ENCODE data around the gene ZAR1L. TPM values are rescaled to one million over a fixed set of nuclear protein-coding genes. Genes with fewer than 3 reads are reported as not detected.
"Not testable (repeated sequence)": the region's sequence is repeated elsewhere in the genome, so short reads cannot be mapped to it uniquely, and the experiment has no call there.

The ZAR1L gene
- total and polyA plus RNA-seq, 2 experiments from 2014 or later = 0.31 to 0.56 TPM

- TF ChIP-seq REST (IDR thresholded peaks at IDR 0.05; ENCODE audit: unreplicated experiment) = no peak
- TF ChIP-seq ZNF331 (CRISPR knock-in tag; IDR thresholded peaks at IDR 0.05; ENCODE audit: low read depth) = no peak
- no peak for TF ChIP-seq ZNF114 (CRISPR knock-in tag; IDR thresholded peaks at IDR 0.05)
- TF ChIP-seq POLR2AphosphoS5 (IDR thresholded peaks at IDR 0.05; ENCODE audit: low read depth) = no peak
- TF ChIP-seq ETS1 (IDR thresholded peaks at IDR 0.05) = no peak
- no peak for TF ChIP-seq NANOG (IDR thresholded peaks at IDR 0.05; ENCODE audit: borderline replicate concordance)
- no peak for TF ChIP-seq EZH2 (IDR thresholded peaks at IDR 0.05; ENCODE audit: low read depth, unreplicated experiment)
- TF ChIP-seq STAT1 (IDR thresholded peaks at IDR 0.05; ENCODE audit: unreplicated experiment) = no peak
These were observed 38.9 kb upstream of the ZAR1L start (continued) for GRCh38 chr13:32354040-32354439.

- not testable (repeated sequence) for H3K27me3 Mint-ChIP-seq (ENCODE audit: insufficient read depth, low read depth, poor library complexity); H2AFZ ChIP-seq; H3K4me2 ChIP-seq; H3K27me3 ChIP-seq (ENCODE audit: insufficient read depth); H3K36me3 ChIP-seq (ENCODE audit: insufficient read depth); H3K4me3 Mint-ChIP-seq; H3K27ac ChIP-seq (ENCODE audit: low read depth); H3K4me3 ChIP-seq; H3K4me1 Mint-ChIP-seq; H3K4me1 ChIP-seq (ENCODE audit: insufficient read depth); H3K9me3 Mint-ChIP-seq; H3F3A ChIP-seq (replicated peaks; ENCODE audit: low read depth); H4K20me1 ChIP-seq (replicated peaks; ENCODE audit: insufficient read depth); H3K79me2 ChIP-seq (replicated peaks; ENCODE audit: insufficient read depth); H3K9me2 ChIP-seq (ENCODE audit: insufficient read depth); H3K27ac Mint-ChIP-seq; ATAC-seq; DNase-seq (ENCODE audit: low spot score)
- peaks cover 39% of the 10 kb centered on the region for H3K36me3 Mint-ChIP-seq (ENCODE audit: low read depth)
These were observed 35.8 kb upstream of the ZAR1L start for GRCh38 chr13:32350839-32351441.

- Histone ChIP-seq H3K4me3 (no peak overlapping the region), H3K9me2 (ENCODE audit: insufficient read depth) (no peaks in the 10 kb centered on the region), H4K20me1 (replicated peaks; ENCODE audit: insufficient read depth) (no peaks in the 10 kb centered on the region), H3K27me3 (ENCODE audit: insufficient read depth) (no peaks in the 10 kb centered on the region), H3K27ac (ENCODE audit: low read depth) (no peak overlapping the region), H3K79me2 (replicated peaks; ENCODE audit: insufficient read depth) (no peaks in the 10 kb centered on the region), H2AFZ (no peak overlapping the region), H3K36me3 (ENCODE audit: insufficient read depth) (peaks cover 7% of the 10 kb centered on the region; the same call in 1 of the 2 replicates), H3F3A (replicated peaks; ENCODE audit: low read depth) (no peaks in the 10 kb centered on the region), H3K4me1 (ENCODE audit: insufficient read depth) (no peaks in the 10 kb centered on the region), H3K4me2 (no peak overlapping the region)
- DNase-seq (ENCODE audit: low spot score) (no peak), ATAC-seq (no peak)
- Mint-ChIP-seq H3K36me3 (ENCODE audit: low read depth) (peaks cover 35% of the 10 kb centered on the region), H3K4me1 (peaks cover 5% of the 10 kb centered on the region; the same call in 2 of the 3 replicates), H3K9me3 (no peaks in the 10 kb centered on the region; the same call in 2 of the 3 replicates), H3K4me3 (no peak overlapping the region), H3K27me3 (ENCODE audit: insufficient read depth, low read depth, poor library complexity) (no peaks in the 10 kb centered on the region), H3K27ac (0 out of 2 replicates have a peak overlapping the region, but pooled peaks have one; percentile 7)
- TF ChIP-seq NANOG (IDR thresholded peaks at IDR 0.05; ENCODE audit: borderline replicate concordance) (no peak), EZH2phosphoT487 (IDR thresholded peaks at IDR 0.05; ENCODE audit: unreplicated experiment) (no peak), POLR2AphosphoS5 (IDR thresholded peaks at IDR 0.05; ENCODE audit: low read depth) (no peak)
These were observed 32.5 kb upstream of the ZAR1L start for GRCh38 chr13:32347651-32348050.
